Caco-2 (cell line): ENCODE results near the gene RUFY1. TPM values are rescaled to one million over a fixed set of nuclear protein-coding genes. Genes with fewer than 3 reads are reported as not detected.

Experiments
- BruUV-seq: library from RNA; stranded (reverse); fragments of 400-500 nt; replicated peaks from 2 replicates; lab custom pipeline; 2021; lab: Mats Ljungman, UMichigan
- CTCF ChIA-PET: fragments of 300-600 bp; sonication (Branson Sonifier 250); formaldehyde crosslinking; loops from one replicate; lab custom pipeline; 2022; ENCODE audit warnings: antibody characterized with exemption; lab: Charles Lee
- POLR2A ChIA-PET: fragments of 300-600 bp; sonication (Branson Sonifier 250); formaldehyde crosslinking; loops from one replicate; lab custom pipeline; 2022; ENCODE audit warnings: antibody characterized with exemption; lab: Charles Lee
- DNase-seq, 2 experiments: peaks; one replicate each; pipeline versions ENCODE4 v3.0.0 to v3.0.0-alpha.2; 2020 to 2022
- H3K27me3 ChIP-seq: replicated peaks from 2 replicates; pipeline ENCODE4 v1.6.0; 2011; ENCODE audit warnings: low read length; ENCODE audit not compliant: control insufficient read depth, insufficient read depth
- H3K36me3 ChIP-seq: 2 replicates; pipeline ENCODE4 v1.5.1; 2011; ENCODE audit warnings: low read length; ENCODE audit not compliant: control insufficient read depth, insufficient read depth
- H3K4me1 ChIP-seq: fragments of 250-450 bp; sonication (Bioruptor Pico); 2 replicates; pipeline ENCODE4 v1.5.1; 2020; ENCODE audit warnings: mild to moderate bottlenecking
- H3K4me3 ChIP-seq: 2 replicates; pipeline ENCODE4 v1.5.1; 2011; ENCODE audit warnings: low read depth, mild to moderate bottlenecking, control low read depth, low read length
- H3K9me3 ChIP-seq: fragments of 250-450 bp; sonication (Bioruptor Pico); 2 replicates; pipeline ENCODE4 v1.5.1; 2020; ENCODE audit warnings: mild to moderate bottlenecking, moderate library complexity
- H3K27ac Mint-ChIP-seq: one replicate; pipeline ENCODE4 v1.8.0; 2022; ENCODE audit warnings: mixed read lengths; ENCODE audit not compliant: unreplicated experiment
- H3K27me3 Mint-ChIP-seq: one replicate; pipeline ENCODE4 v1.8.0; 2022; ENCODE audit warnings: mixed read lengths; ENCODE audit not compliant: insufficient read depth, unreplicated experiment
- H3K36me3 Mint-ChIP-seq: one replicate; pipeline ENCODE4 v1.8.0; 2022; ENCODE audit warnings: mild to moderate bottlenecking, mixed read lengths; ENCODE audit not compliant: insufficient read depth, unreplicated experiment
- H3K4me1 Mint-ChIP-seq: one replicate; pipeline ENCODE4 v1.8.0; 2022; ENCODE audit warnings: low read depth, mixed read lengths; ENCODE audit not compliant: unreplicated experiment
- H3K4me3 Mint-ChIP-seq: one replicate; pipeline ENCODE4 v1.8.0; 2022; ENCODE audit warnings: mild to moderate bottlenecking, moderate library complexity, mixed read lengths; ENCODE audit not compliant: unreplicated experiment
- H3K9me3 Mint-ChIP-seq: one replicate; pipeline ENCODE4 v1.8.0; 2022; ENCODE audit warnings: mixed read lengths; ENCODE audit not compliant: unreplicated experiment
- CTCF ChIP-seq, 2 experiments: fragments of 200-600 bp in 1 of 2; IDR thresholded peaks; 1 replicate in 1 of 2; 2 replicates in 1 of 2; pipeline versions ENCODE4 v1.5.1 to v1.8.0; 2011 to 2022; ENCODE audit warnings: antibody characterized with exemption in 1 of 2, control low read depth in 1 of 2, inconsistent platforms in 1 of 2, low read depth in 1 of 2, low read length in 1 of 2, mild to moderate bottlenecking in 1 of 2, moderate library complexity in 1 of 2; ENCODE audit not compliant: insufficient read depth in 1 of 2, severe bottlenecking in 1 of 2, unreplicated experiment in 1 of 2
- intact Hi-C: fragments of 100-400 bp; cut with micrococcal nuclease; formaldehyde crosslinking; loops from one replicate; pipeline ENCODE4 v1.10.0; 2022; ENCODE audit not compliant: unreplicated experiment
- total RNA-seq: library from RNA; stranded (reverse); gene quantifications from 2 replicates; pipeline ENCODE4 v1.2.3, GENCODE V29; 2022

The RUFY1 gene
- total RNA-seq, 1 experiment from 2014 or later = 36.3 TPM

- Histone ChIP-seq H3K27me3 (no peaks in the 10 kb centered on the region), H3K4me1 (no peaks in the 10 kb centered on the region), H3K4me3 (no peak overlapping the region), H3K36me3 (no peaks in the 10 kb centered on the region; the same call in 1 of the 2 replicates), H3K9me3 (no peaks in the 10 kb centered on the region)
- no peak for DNase-seq
- Mint-ChIP-seq H3K4me3 (no peak overlapping the region), H3K4me1 (no peaks in the 10 kb centered on the region), H3K27me3 (no peaks in the 10 kb centered on the region), H3K9me3 (no peaks in the 10 kb centered on the region), H3K36me3 (peaks cover 88% of the 10 kb centered on the region), H3K27ac (no peak overlapping the region)
- CTCF ChIA-PET = no interaction called here
- TF ChIP-seq CTCF (IDR thresholded peaks at IDR 0.05; ENCODE audit: insufficient read depth in 1 of 2, low read depth in 1 of 2, low read length in 1 of 2, severe bottlenecking in 1 of 2, unreplicated experiment in 1 of 2) = no peak
- intact Hi-C loops = no loop called here
- POLR2A ChIA-PET = no interaction called here
- no TSS peak for BruUV-seq
These were observed 48.7 kb downstream of the RUFY1 start for GRCh38 chr5:179599100-179599499.

- Mint-ChIP-seq H3K4me3 (no peak overlapping the region), H3K4me1 (no peaks in the 10 kb centered on the region), H3K27me3 (no peaks in the 10 kb centered on the region), H3K27ac (no peak overlapping the region), H3K9me3 (no peaks in the 10 kb centered on the region), H3K36me3 (peaks cover 88% of the 10 kb centered on the region)
- no TSS peak for BruUV-seq
- POLR2A ChIA-PET = interaction anchor here (0.6 kb wide), 1 partner anchor 15 kb away, joined by 4 read pairs; no protein-coding TSS in a partner anchor
- Histone ChIP-seq H3K36me3 (no peaks in the 10 kb centered on the region; the same call in 1 of the 2 replicates), H3K4me3 (no peak overlapping the region), H3K27me3 (no peaks in the 10 kb centered on the region), H3K9me3 (no peaks in the 10 kb centered on the region), H3K4me1 (no peaks in the 10 kb centered on the region)
- TF ChIP-seq CTCF (IDR thresholded peaks at IDR 0.05; ENCODE audit: insufficient read depth in 1 of 2, low read depth in 1 of 2, low read length in 1 of 2, severe bottlenecking in 1 of 2, unreplicated experiment in 1 of 2) = no peak
- DNase-seq = no peak
- CTCF ChIA-PET = no interaction called here
- intact Hi-C loops = no loop called here
These were observed 49.2 kb downstream of the RUFY1 start for GRCh38 chr5:179599566-179599965.

GRCh38 chr5:179599973-179600372 is 49.6 kb downstream of the RUFY1 start:
- H3K36me3 ChIP-seq = no peaks in the 10 kb centered on the region; the same call in 1 of the 2 replicates
- H3K4me3 ChIP-seq = no peak overlapping the region
- Mint-ChIP-seq H3K4me3 (no peak overlapping the region), H3K27me3 (no peaks in the 10 kb centered on the region), H3K4me1 (no peaks in the 10 kb centered on the region), H3K27ac (no peak overlapping the region), H3K9me3 (no peaks in the 10 kb centered on the region), H3K36me3 (peaks cover 88% of the 10 kb centered on the region)
- POLR2A ChIA-PET = interaction anchor here (0.6 kb wide), 1 partner anchor 14 kb away, joined by 4 read pairs; no protein-coding TSS in a partner anchor
- no peaks in the 10 kb centered on the region for H3K9me3 ChIP-seq
- H3K4me1 ChIP-seq = no peaks in the 10 kb centered on the region
- no peak for DNase-seq
- CTCF ChIA-PET = no interaction called here
- no TSS peak for BruUV-seq
- H3K27me3 ChIP-seq = no peaks in the 10 kb centered on the region
- TF ChIP-seq CTCF (IDR thresholded peaks at IDR 0.05; ENCODE audit: insufficient read depth in 1 of 2, low read depth in 1 of 2, low read length in 1 of 2, severe bottlenecking in 1 of 2, unreplicated experiment in 1 of 2) = no peak
- intact Hi-C loops = no loop called here
